GM13977 (cell line): ENCODE results near the gene HNF1B.

Source experiments
- DNase-seq: peaks from one replicate; pipeline ENCODE4 v3.0.0; 2012; ENCODE audit warnings: low spot score
- CTCF ChIP-seq: IDR thresholded peaks from 2 replicates; pipeline ENCODE4 v1.5.1; 2012; ENCODE audit warnings: mild to moderate bottlenecking, control low read depth; ENCODE audit not compliant: insufficient read depth; ENCODE audit errors: extremely low read depth, missing control alignments
- in situ Hi-C: fragments of 300-500 bp; cut with MboI; formaldehyde crosslinking; loops from one replicate; pipeline ENCODE4 v1.12.0; 2022; ENCODE audit warnings: low sequenced_read_pairs, low pct_unique_long_range_greater_than_20kb, mixed read lengths, inconsistent platforms; ENCODE audit not compliant: unreplicated experiment

The HNF1B gene

GRCh38 chr17:37650419-37651003, 94.3 kb downstream of the HNF1B start:
- peak; percentile 52 for TF ChIP-seq CTCF
- DNase-seq: peak; percentile 25
- in situ Hi-C loops: no loop called here

GRCh38 chr17:37648555-37648954, 96.3 kb downstream of the HNF1B start:
- no peak for DNase-seq
- in situ Hi-C loops: no loop called here
- TF ChIP-seq CTCF: no peak

GRCh38 chr17:37647856-37648255, 97.0 kb downstream of the HNF1B start:
- in situ Hi-C loops: no loop called here
- no peak for TF ChIP-seq CTCF
- DNase-seq: no peak

GRCh38 chr17:37643869-37644268, 101.0 kb downstream of the HNF1B start:
- no peak for DNase-seq
- TF ChIP-seq CTCF: no peak
- in situ Hi-C loops: no loop called here

- in situ Hi-C loops: no loop called here
- TF ChIP-seq CTCF: peak; percentile 0
- DNase-seq: peak; percentile 89
Measured at GRCh38 chr17:37643118-37643766, 101.6 kb downstream of the HNF1B start, which contains the start of gene DDX52. DDX52 (minus strand) TSS chr17:37643446; CDS start chr17:37643420, 26 bp downstream.

- no peak for TF ChIP-seq CTCF
- no peak for DNase-seq
- in situ Hi-C loops: no loop called here
Measured at GRCh38 chr17:37642681-37643080, 102.2 kb downstream of the HNF1B start.
